HEK293 (cell line): ENCODE results near the gene CNTNAP4.

Experiments used
- CTCF ChIA-PET: fragments of 350-600 bp; formaldehyde crosslinking; extraction: SDS; loops from one replicate; lab custom pipeline; 2021; ENCODE audit warnings: antibody characterized with exemption; lab: Yijun Ruan, JAX
- POLR2A ChIA-PET: fragments of 300-600 bp; formaldehyde crosslinking; extraction: SDS; loops from one replicate; lab custom pipeline; 2020; ENCODE audit warnings: antibody characterized with exemption, inconsistent platforms; lab: Yijun Ruan, JAX
- H3K27ac ChIP-seq: fragments of 200-500 bp; sonication (Bioruptor generic); 2 replicates; pipeline ENCODE4 v1.5.1; 2014; ENCODE audit warnings: low read depth, low read length, control low read depth, inconsistent platforms; ENCODE audit errors: extremely low read depth
- H3K36me3 ChIP-seq, 2 experiments: fragments of 200-500 bp in 1 of 2; sonication (Bioruptor generic) in 1 of 2; 1 replicate in 1 of 2; 2 replicates in 1 of 2; pipeline ENCODE4 v1.5.1; 2014 to 2017; ENCODE audit warnings: inconsistent platforms in 2 of 2, low read length in 2 of 2; ENCODE audit not compliant: control insufficient read depth in 2 of 2, insufficient read depth in 1 of 2
- H3K4me1 ChIP-seq: fragments of 200-500 bp; sonication (Bioruptor generic); 2 replicates; pipeline ENCODE4 v1.5.1; 2014; ENCODE audit warnings: mild to moderate bottlenecking, low read length, inconsistent platforms; ENCODE audit not compliant: control insufficient read depth, insufficient read depth
- H3K4me3 ChIP-seq: 2 replicates; pipeline ENCODE4 v1.5.1; 2011; ENCODE audit warnings: low read depth, mild to moderate bottlenecking, control low read depth, low read length, moderate library complexity
- H3K9me3 ChIP-seq: fragments of 200-500 bp; sonication (Bioruptor generic); 2 replicates; pipeline ENCODE4 v1.5.1; 2014; ENCODE audit warnings: low read depth, low read length, inconsistent platforms; ENCODE audit not compliant: control insufficient read depth, insufficient read depth
- FEZF1 ChIP-seq: fragments of 450-650 bp; formaldehyde crosslinking; IDR thresholded peaks from 2 replicates; pipeline ENCODE4 v1.5.1; 2016; ENCODE audit warnings: missing biosample characterization, missing genetic modification characterization
- IKZF3 ChIP-seq: fragments of 450-650 bp; IDR thresholded peaks from 2 replicates; pipeline ENCODE4 v1.5.0; 2018; ENCODE audit warnings: missing biosample characterization, mild to moderate bottlenecking, missing genetic modification characterization, moderate library complexity
- KLF9 ChIP-seq: fragments of 450-650 bp; formaldehyde crosslinking; IDR thresholded peaks from 2 replicates; pipeline ENCODE4 v1.5.1; 2016; ENCODE audit warnings: missing biosample characterization, missing genetic modification characterization, low read depth
- REPIN1 ChIP-seq: fragments of 450-650 bp; formaldehyde crosslinking; IDR thresholded peaks from 2 replicates; pipeline ENCODE4 v1.5.1; 2017; ENCODE audit warnings: missing biosample characterization, missing genetic modification characterization, low read depth
- TSHZ1 ChIP-seq: fragments of 450-650 bp; formaldehyde crosslinking; IDR thresholded peaks from 2 replicates; pipeline ENCODE4 v1.5.1; 2016; ENCODE audit warnings: missing biosample characterization, missing genetic modification characterization, borderline replicate concordance
- ZBTB10 ChIP-seq: fragments of 450-650 bp; formaldehyde crosslinking; IDR thresholded peaks from 2 replicates; pipeline ENCODE4 v1.5.1; 2016; ENCODE audit warnings: missing biosample characterization, missing genetic modification characterization
- ZBTB21 ChIP-seq: fragments of 450-650 bp; formaldehyde crosslinking; IDR thresholded peaks from 2 replicates; pipeline ENCODE4 v1.5.1; 2017; ENCODE audit warnings: missing biosample characterization, missing genetic modification characterization
- ZFP37 ChIP-seq: fragments of 450-650 bp; formaldehyde crosslinking; IDR thresholded peaks from 2 replicates; pipeline ENCODE4 v1.5.1; 2016; ENCODE audit warnings: missing biosample characterization, missing genetic modification characterization
- ZFP69B ChIP-seq: fragments of 450-650 bp; formaldehyde crosslinking; IDR thresholded peaks from 2 replicates; pipeline ENCODE4 v1.5.1; 2016; ENCODE audit warnings: missing biosample characterization, missing genetic modification characterization
- ZNF140 ChIP-seq: fragments of 450-650 bp; formaldehyde crosslinking; IDR thresholded peaks from 2 replicates; pipeline ENCODE4 v1.5.1; 2016; ENCODE audit warnings: missing biosample characterization, missing genetic modification characterization
- ZNF175 ChIP-seq: fragments of 450-650 bp; formaldehyde crosslinking; IDR thresholded peaks from 2 replicates; pipeline ENCODE4 v1.5.1; 2016; ENCODE audit warnings: missing biosample characterization, missing genetic modification characterization
- ZNF558 ChIP-seq: fragments of 450-650 bp; formaldehyde crosslinking; IDR thresholded peaks from 2 replicates; pipeline ENCODE4 v1.5.1; 2016; ENCODE audit warnings: missing biosample characterization, missing genetic modification characterization
- ZNF571 ChIP-seq: fragments of 450-650 bp; formaldehyde crosslinking; IDR thresholded peaks from 2 replicates; pipeline ENCODE4 v1.5.0; 2017; ENCODE audit warnings: missing biosample characterization, missing genetic modification characterization
- ZNF664 ChIP-seq: fragments of 450-650 bp; formaldehyde crosslinking; IDR thresholded peaks from 2 replicates; pipeline ENCODE4 v1.5.1; 2016; ENCODE audit warnings: missing biosample characterization, missing genetic modification characterization
- TF ChIP-seq, protein P1 (sequence below): IDR thresholded peaks from 2 replicates; pipeline ENCODE4 v1.6.1; 2011; ENCODE audit warnings: mild to moderate bottlenecking, low read depth, low read length, borderline replicate concordance
- TF ChIP-seq, protein P2 (sequence below): fragments of 450-650 bp; formaldehyde crosslinking; IDR thresholded peaks from 2 replicates; pipeline ENCODE4 v1.5.1; 2016; ENCODE audit warnings: missing biosample characterization, missing genetic modification characterization
- TF ChIP-seq, protein P3 (sequence below): fragments of 450-650 bp; IDR thresholded peaks from 2 replicates; pipeline ENCODE4 v1.5.1; 2018; ENCODE audit warnings: missing biosample characterization, mild to moderate bottlenecking, missing genetic modification characterization
- TF ChIP-seq, protein P4 (sequence below): fragments of 450-650 bp; formaldehyde crosslinking; IDR thresholded peaks from 2 replicates; pipeline ENCODE4 v1.5.1; 2016; ENCODE audit warnings: missing biosample characterization, missing genetic modification characterization, low read depth

Gene CNTNAP4

DNA sequence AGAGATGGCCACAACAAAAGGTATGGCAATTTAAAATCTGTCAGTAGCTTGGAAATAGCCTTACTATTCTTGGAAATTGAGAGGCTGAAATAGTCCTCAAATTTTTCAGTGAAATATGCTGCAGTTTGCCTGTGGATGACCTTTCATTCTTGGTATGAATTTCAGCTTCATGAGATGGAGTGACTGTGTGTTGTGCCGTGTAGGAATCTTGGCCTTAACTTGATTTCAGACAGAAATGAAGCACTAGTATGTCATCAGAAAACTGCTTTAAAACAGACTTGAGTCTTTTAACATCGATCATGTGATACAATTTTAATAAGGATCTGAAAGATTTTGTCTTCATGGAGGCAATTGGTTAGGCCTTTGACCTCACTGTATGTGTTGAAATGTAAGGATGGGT, 247.2 kb downstream of the CNTNAP4 start:
- Histone ChIP-seq H3K36me3 (no peaks in the 10 kb centered on the region), H3K4me1 (no peaks in the 10 kb centered on the region), H3K9me3 (no peaks in the 10 kb centered on the region), H3K27ac (no peak overlapping the region), H3K4me3 (no peak overlapping the region)
- ChIA-PET CTCF (no interaction called here), POLR2A (no interaction called here)
- TF ChIP-seq ZNF175 (tag by site-specific recombination) (no peak), REPIN1 (tag by site-specific recombination) (no peak), ZNF558 (tag by site-specific recombination) (no peak), ZFP69B (tag by site-specific recombination) (no peak), TSHZ1 (tag by site-specific recombination) (no peak), ZNF664 (tag by site-specific recombination) (no peak), IKZF3 (tag by site-specific recombination) (no peak), KLF9 (tag by site-specific recombination) (no peak), ZNF571 (tag by site-specific recombination) (no peak), ZBTB10 (no peak), ZNF140 (tag by site-specific recombination) (no peak)
- TF ChIP-seq, protein P1, sequence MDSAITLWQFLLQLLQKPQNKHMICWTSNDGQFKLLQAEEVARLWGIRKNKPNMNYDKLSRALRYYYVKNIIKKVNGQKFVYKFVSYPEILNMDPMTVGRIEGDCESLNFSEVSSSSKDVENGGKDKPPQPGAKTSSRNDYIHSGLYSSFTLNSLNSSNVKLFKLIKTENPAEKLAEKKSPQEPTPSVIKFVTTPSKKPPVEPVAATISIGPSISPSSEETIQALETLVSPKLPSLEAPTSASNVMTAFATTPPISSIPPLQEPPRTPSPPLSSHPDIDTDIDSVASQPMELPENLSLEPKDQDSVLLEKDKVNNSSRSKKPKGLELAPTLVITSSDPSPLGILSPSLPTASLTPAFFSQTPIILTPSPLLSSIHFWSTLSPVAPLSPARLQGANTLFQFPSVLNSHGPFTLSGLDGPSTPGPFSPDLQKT: no peak
- TF ChIP-seq, protein P2, sequence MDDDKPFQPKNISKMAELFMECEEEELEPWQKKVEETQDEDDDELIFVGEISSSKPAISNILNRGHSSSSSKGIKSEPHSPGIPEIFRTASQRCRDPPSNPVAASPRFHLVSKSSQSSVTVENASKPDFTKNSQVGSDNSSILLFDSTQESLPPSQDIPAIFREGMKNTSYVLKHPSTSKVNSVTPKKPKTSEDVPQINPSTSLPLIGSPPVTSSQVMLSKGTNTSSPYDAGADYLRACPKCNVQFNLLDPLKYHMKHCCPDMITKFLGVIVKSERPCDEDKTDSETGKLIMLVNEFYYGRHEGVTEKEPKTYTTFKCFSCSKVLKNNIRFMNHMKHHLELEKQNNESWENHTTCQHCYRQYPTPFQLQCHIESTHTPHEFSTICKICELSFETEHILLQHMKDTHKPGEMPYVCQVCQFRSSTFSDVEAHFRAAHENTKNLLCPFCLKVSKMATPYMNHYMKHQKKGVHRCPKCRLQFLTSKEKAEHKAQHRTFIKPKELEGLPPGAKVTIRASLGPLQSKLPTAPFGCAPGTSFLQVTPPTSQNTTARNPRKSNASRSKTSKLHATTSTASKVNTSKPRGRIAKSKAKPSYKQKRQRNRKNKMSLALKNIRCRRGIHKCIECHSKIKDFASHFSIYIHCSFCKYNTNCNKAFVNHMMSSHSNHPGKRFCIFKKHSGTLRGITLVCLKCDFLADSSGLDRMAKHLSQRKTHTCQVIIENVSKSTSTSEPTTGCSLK (tag by site-specific recombination): no peak
- TF ChIP-seq, protein P3, sequence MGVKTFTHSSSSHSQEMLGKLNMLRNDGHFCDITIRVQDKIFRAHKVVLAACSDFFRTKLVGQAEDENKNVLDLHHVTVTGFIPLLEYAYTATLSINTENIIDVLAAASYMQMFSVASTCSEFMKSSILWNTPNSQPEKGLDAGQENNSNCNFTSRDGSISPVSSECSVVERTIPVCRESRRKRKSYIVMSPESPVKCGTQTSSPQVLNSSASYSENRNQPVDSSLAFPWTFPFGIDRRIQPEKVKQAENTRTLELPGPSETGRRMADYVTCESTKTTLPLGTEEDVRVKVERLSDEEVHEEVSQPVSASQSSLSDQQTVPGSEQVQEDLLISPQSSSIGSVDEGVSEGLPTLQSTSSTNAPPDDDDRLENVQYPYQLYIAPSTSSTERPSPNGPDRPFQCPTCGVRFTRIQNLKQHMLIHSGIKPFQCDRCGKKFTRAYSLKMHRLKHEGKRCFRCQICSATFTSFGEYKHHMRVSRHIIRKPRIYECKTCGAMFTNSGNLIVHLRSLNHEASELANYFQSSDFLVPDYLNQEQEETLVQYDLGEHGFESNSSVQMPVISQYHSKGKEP (tag by site-specific recombination): no peak

DNA sequence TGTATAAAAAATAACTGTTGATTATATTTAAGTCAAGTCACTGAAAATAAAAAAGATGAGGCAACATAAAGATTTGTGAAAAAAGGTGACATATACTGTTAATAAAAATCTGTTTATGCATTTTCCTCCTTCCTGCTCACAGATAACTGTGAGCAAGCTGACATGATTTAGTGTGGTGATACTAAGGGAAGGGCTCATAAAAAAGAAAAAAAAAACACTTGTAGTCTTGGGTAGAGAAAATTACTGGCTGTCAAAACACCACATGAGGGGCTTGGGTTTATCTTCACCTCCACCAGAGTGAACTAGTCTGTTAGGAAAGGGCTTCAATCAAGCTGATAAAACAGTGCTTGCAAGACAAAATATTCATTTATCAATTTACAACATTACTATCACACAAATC, 247.6 kb downstream of the CNTNAP4 start:
- no peaks in the 10 kb centered on the region for H3K9me3 ChIP-seq
- POLR2A ChIA-PET: no interaction called here
- TF ChIP-seq, protein P4, sequence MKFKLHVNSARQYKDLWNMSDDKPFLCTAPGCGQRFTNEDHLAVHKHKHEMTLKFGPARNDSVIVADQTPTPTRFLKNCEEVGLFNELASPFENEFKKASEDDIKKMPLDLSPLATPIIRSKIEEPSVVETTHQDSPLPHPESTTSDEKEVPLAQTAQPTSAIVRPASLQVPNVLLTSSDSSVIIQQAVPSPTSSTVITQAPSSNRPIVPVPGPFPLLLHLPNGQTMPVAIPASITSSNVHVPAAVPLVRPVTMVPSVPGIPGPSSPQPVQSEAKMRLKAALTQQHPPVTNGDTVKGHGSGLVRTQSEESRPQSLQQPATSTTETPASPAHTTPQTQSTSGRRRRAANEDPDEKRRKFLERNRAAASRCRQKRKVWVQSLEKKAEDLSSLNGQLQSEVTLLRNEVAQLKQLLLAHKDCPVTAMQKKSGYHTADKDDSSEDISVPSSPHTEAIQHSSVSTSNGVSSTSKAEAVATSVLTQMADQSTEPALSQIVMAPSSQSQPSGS (tag by site-specific recombination): no peak
- TF ChIP-seq FEZF1: no peak
- no peak for TF ChIP-seq ZFP37 (tag by site-specific recombination)
- no peak for TF ChIP-seq ZBTB21 (tag by site-specific recombination)
- no peaks in the 10 kb centered on the region for H3K4me1 ChIP-seq
- H3K36me3 ChIP-seq: no peaks in the 10 kb centered on the region
- no peak overlapping the region for H3K4me3 ChIP-seq
- CTCF ChIA-PET: no interaction called here
- H3K27ac ChIP-seq: no peak overlapping the region
